Right renal pelvis (tissue), 4 donors: ENCODE results near the gene CCDC87. TPM values are rescaled to one million over a fixed set of nuclear protein-coding genes. Genes with fewer than 3 reads are reported as not detected.
A peak's percentile ranks its signal among the peaks of the same experiment; 100 is the strongest.
"Not testable (repeated sequence)": the region's sequence is repeated elsewhere in the genome, so short reads cannot be mapped to it uniquely, and the experiment has no call there.

Experiments
- DNase-seq, 4 donors: peaks; one replicate each; pipeline ENCODE4 v3.0.0-alpha.2; 2013; ENCODE audit warnings: low read depth in 4 of 4, low spot score in 3 of 4, missing footprints in 1 of 4
- polyA plus RNA-seq, 4 donors: library from polyadenylated mRNA; unstranded; fragments of 120-200 nt; gene quantifications; one replicate each; pipeline ENCODE4 v1.2.1, GENCODE V29; 2013; ENCODE audit not compliant: insufficient read length in 4 of 4

The CCDC87 gene
- polyA plus RNA-seq, 4 donors, result 0.30 to 0.37 (median 0.33) TPM

- not testable (repeated sequence) for DNase-seq
Measured at GRCh38 chr11:66582565-66583147, 10.2 kb downstream of the CCDC87 start.

DNA sequence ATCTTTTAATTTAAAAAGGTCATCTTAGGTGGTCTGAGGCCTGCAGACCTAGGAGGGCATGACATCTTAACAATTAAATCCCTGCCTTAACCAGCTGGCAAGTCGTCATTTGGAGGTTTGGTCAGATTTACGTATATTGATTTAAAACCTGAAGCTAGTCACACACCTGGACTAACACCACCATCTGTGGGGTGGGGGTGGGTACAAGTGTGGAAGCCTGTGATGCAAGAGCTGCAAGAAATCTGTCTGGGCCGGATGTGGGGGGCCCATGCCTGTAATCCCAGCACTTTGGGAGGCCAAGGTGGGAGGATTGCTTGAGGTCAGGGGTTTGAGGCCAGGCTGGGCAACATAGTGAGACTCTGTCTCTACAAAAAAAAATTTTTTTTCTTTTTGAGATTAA is 11.6 kb downstream of the CCDC87 start:
- no peak for DNase-seq

- no peak for DNase-seq
Measured at GRCh38 chr11:66580803-66581202, 12.1 kb downstream of the CCDC87 start.

DNA sequence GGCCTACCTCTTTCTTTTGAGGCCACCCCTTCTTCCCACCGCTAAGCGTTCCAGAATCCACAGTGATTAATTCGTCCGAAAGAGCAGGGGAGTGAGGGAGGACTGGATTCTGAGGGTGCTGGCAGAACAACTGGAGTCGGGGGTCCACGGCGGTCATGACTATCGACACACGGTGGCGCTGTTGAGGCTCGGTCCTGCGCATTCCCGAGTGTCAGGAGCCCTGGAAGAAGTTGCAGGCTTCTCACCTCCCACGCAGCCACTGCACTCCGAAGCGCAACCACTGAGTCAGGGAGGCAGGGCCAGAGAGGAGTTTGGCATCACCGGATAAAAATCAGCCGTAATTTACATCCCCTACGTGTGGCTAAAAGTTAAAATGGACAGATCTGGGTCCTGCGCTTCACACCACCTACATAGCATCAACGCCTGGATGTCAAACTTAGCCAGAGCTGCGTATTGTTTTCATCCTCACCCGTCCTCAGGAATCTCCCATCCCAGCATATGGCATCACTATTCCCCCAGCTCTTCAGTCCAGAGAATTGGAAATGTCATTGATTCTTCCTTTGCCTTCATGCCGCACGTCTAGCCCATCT is 13.8 kb downstream of the CCDC87 start:
- peak in 3 of 4 donors; percentile 59 to 70 (median 67) for DNase-seq

GRCh38 chr11:66570850-66571180 is 22.0 kb downstream of the CCDC87 start:
- DNase-seq, result no peak

GRCh38 chr11:66570079-66570849 is 22.6 kb downstream of the CCDC87 start:
- DNase-seq, result no peak

DNA sequence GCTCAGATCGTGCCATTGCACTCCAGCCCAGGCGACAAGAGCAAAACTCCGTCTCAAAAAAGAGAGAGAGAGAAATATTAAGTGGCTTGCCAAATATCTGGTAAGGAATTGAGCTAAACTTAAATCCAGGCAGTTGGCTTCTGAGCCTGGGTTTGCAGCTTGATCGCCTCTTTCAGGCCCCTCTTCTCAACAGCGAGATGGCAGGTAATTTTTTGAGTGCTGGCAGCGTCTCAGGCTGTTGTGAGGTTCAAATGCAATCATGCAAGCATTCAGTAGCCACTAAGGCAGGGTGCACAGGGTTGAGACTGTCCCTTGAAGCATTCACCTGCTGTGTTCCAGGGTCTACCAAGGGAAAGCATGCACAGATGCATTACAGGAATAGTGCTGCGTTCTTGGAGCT is 23.8 kb downstream of the CCDC87 start:
- DNase-seq, result no peak

DNA sequence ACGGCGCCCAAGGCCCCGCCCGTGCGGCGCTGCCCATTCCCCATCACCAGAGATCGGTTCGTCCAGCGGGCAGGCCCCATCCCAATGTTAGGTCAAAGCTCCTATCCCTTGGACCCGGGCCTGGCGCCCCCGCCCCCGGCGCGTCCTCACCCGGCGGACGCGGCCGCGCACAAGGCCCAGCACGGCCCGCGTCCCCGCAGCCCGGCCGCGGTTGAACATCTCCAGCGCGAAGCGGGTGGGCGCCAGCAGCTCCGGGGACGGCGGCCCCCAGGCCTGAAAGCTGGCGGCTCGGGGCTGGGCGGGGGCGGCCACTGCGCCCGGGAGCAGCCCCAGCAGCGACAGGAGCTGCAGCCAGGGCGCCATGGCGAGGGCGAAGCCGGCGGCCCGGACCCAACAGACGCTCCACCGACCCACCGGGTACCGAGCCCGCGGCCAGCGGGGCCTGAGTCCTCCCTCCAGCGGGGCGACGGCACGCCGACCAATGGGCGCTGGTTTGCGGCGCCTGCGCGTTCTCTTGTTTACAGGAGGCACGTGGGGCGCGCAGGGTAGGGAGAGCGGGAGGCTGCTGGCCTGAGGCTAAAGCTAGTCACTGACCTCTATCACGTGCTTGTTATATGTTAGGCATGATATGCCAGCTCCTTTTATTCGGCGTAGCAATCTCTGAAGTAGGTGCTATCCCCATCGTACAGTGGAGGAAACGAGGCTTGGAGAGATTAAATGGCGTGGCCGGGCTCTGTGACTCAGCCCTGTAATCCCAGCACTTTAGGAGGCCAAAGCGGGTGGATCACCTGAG is 24.5 kb downstream of the CCDC87 start, which contains the start of gene CTSF:
Gene CTSF (minus strand): TSS at position 483 of the 793 bp plus-strand sequence. CDS start 120 bp downstream, at position 363.
- peak in 3 of 4 donors; percentile 38 to 64 (median 50) for DNase-seq

DNA sequence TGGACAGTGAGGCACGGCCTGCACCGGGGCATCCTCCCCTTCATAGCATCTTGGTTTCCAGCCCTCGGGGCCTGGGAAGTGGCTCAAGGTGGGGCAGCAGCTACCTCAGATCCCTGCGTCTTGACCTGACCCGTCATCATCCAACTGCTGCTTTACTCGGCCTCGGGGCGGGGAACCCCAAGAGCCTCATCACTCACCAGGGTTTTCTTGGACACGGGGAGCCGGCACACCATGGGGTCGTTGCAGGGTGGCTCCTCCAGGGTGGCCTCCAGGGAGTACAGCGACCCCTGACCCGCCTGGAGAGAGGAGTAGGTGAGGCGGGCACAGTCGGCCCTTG is 25.1 kb downstream of the CCDC87 start:
- no peak for DNase-seq

- no peak for DNase-seq
Measured at GRCh38 chr11:66566221-66566620, 26.6 kb downstream of the CCDC87 start.

GRCh38 chr11:66564984-66565383 is 27.9 kb downstream of the CCDC87 start:
- no peak for DNase-seq

DNA sequence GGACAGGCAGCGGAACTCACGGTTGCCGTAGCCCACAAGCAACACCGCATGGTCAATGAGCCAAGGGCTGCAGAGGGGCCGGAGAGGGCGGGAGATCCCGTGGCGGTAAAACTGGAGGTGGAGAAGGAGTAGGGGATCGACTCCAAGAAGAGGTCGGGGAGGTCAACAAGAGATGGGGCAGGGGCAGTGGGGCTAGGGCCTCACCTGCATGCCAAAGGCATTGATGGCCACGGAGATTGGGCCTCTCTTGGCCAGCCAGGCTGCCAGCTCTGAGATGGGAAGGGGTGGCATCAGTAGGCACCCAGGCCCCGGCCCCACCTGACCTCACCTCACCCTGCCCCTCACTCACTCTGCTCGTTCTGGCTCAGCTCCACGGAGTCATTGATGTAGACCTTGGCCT is 28.3 kb downstream of the CCDC87 start:
- no peak for DNase-seq

GRCh38 chr11:66563832-66564231 is 29.0 kb downstream of the CCDC87 start:
- no peak for DNase-seq

DNA sequence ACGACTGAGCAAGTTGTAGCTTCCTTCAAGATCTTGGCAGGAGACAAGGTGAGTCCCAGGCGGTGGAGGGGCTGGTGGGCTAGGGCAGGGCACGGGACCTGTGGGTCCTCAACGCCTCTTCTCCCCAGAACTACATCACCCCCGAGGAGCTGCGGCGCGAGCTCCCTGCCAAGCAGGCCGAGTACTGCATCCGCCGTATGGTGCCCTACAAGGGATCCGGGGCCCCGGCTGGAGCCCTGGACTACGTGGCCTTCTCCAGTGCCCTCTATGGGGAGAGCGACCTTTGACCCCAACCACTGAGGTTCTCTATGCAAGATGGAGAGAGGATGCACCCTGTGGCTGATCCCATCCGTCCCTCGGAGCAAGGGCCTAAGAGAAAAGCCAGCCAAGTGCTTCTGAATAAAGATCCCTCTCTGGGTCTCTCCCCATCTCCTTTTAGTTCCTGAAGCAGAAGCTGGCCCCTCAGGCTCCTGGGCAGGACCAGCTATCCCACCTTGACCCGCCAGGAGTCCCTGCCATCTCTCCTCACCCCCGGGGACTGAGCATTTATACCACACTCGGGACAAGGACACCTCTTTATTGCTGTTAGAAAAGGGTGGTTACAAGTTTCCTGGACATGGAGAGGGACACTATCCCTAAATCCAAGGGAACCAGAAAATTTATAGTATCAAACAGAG is 29.8 kb downstream of the CCDC87 start:
- no peak for DNase-seq

GRCh38 chr11:66562275-66562674 is 30.6 kb downstream of the CCDC87 start:
- no peak for DNase-seq

DNA sequence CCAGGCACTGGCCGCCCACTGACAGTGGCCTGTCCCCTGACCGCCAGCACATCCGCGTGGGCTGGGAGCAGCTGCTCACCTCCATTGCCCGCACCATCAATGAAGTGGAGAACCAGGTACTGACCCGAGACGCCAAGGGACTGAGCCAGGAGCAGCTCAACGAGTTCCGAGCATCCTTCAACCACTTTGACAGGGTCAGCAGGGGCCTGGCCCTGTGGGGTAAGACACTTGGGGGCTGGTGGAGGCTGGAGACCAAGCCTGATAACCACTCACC is 31.0 kb downstream of the CCDC87 start:
- DNase-seq, result no peak

- no peak for DNase-seq
Measured at GRCh38 chr11:66561178-66561974, 31.5 kb downstream of the CCDC87 start.

DNA sequence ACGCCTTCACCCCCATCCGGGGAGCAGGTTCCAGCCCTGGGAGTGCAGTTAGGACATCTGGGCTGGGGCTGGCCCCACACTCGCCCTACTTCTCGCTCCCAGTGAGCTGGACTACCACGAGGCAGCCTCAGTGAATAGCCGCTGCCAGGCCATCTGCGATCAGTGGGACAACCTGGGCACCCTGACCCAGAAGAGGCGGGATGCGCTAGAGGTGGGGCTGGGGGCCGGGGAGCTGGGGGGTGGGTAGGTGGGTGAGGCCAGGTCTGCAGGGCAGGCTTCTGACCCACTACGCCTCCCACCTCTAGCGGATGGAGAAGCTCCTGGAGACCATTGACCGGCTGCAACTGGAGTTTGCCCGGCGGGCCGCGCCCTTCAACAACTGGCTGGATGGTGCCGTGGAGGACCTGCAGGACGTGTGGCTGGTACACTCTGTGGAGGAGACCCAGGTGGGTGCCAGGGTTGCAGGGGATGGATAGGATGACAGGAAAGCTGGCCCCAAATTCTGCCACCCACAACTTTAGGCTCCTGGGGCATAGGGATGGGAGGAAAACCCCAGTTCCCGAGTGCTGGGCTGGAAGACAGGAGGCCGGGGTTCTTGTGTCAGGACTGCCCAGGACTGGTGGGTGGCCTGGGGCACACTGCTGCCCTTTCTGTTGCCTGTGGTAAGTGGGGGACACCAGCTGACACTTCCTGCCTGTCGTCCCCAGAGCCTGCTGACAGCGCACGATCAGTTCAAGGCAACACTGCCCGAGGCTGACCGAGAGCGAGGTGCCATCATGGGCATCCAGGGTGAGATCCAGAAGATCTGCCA is 32.8 kb downstream of the CCDC87 start:
- DNase-seq, result no peak

DNA sequence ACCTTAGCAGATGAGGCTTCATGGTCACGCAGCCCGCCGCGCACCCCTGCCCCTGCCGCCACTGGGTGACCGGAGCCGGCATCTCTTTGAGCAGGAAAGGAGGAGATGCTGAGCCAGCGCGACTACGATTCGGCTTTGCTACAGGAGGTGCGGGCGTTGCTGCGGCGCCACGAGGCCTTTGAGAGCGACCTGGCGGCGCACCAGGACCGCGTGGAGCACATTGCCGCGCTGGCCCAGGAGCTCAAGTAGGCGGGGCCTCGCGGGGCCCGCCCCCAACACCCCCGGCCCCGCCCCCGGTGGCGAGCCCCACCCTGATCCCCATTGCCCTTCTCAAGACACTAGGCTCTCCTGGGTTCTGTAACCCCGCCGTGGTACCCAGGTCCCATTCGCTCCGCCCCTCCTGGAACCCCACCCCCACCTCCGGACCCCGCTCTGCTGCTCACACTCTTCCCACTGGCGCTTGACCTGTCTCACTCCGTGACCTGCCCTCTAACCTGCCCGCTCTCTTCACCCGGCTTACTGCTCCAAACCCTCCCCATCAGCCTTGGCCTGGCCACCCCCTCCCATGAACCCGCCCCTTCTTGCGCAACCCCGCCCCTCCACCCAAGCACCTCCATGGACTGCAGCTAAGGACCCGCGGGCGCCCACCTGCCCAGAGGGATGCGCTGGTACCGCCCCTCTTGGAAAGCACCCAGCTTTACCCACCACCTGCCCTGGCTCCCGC is 33.6 kb downstream of the CCDC87 start:
- DNase-seq, result no peak
